Muscle of back (tissue), 13 donors: ENCODE data around the gene PPFIA1. TPM values are rescaled to one million over a fixed set of nuclear protein-coding genes. Genes with fewer than 3 reads are reported as not detected.

Source experiments
- DNase-seq, 3 donors: peaks; one replicate each; pipeline versions ENCODE4 v3.0.0 to v3.0.0-alpha.2; 2013
- long read RNA-seq, 9 donors: transcript quantifications; one replicate each; lab custom pipeline, GENCODE V29; 2026
- polyA plus RNA-seq, 10 donors: library from polyadenylated mRNA; unstranded; fragments of 120-200 nt; gene quantifications; one replicate each; pipeline ENCODE4 v1.2.1, GENCODE V29; 2013; ENCODE audit not compliant: insufficient read length in 10 of 10

PPFIA1 gene
- 10 to 100 TPM; 25.6 to 41.8 (median 32.3) TPM for polyA plus RNA-seq
- long read RNA-seq, donor 1, partial matches to known transcripts = 7 of 10 reads
- long read RNA-seq, donor 1, other reads (novel, unspliced or antisense) = 0 of 10 reads
- long read RNA-seq, donor 2, partial matches to known transcripts = 0 of 2 reads
- long read RNA-seq, donor 2, other reads (novel, unspliced or antisense) = 0 of 2 reads
- long read RNA-seq, donor 3 = 0 reads
- long read RNA-seq, donor 4, partial matches to known transcripts = 0 of 1 reads
- long read RNA-seq, donor 4, other reads (novel, unspliced or antisense) = 0 of 1 reads
- long read RNA-seq, donor 5, partial matches to known transcripts = 0 of 2 reads
- long read RNA-seq, donor 5, other reads (novel, unspliced or antisense) = 0 of 2 reads
- long read RNA-seq, donor 6, full-length matches to known transcripts = 3 of 3 reads
- long read RNA-seq, donor 6, partial matches to known transcripts = 0 of 3 reads
- long read RNA-seq, donor 6, other reads (novel, unspliced or antisense) = 0 of 3 reads
- long read RNA-seq, donor 7, partial matches to known transcripts = 0 of 2 reads
- long read RNA-seq, donor 7, other reads (novel, unspliced or antisense) = 0 of 2 reads
- long read RNA-seq, donor 8, partial matches to known transcripts = 0 of 1 reads
- long read RNA-seq, donor 8, other reads (novel, unspliced or antisense) = 0 of 1 reads
- long read RNA-seq, donor 9 = 0 reads

DNA sequence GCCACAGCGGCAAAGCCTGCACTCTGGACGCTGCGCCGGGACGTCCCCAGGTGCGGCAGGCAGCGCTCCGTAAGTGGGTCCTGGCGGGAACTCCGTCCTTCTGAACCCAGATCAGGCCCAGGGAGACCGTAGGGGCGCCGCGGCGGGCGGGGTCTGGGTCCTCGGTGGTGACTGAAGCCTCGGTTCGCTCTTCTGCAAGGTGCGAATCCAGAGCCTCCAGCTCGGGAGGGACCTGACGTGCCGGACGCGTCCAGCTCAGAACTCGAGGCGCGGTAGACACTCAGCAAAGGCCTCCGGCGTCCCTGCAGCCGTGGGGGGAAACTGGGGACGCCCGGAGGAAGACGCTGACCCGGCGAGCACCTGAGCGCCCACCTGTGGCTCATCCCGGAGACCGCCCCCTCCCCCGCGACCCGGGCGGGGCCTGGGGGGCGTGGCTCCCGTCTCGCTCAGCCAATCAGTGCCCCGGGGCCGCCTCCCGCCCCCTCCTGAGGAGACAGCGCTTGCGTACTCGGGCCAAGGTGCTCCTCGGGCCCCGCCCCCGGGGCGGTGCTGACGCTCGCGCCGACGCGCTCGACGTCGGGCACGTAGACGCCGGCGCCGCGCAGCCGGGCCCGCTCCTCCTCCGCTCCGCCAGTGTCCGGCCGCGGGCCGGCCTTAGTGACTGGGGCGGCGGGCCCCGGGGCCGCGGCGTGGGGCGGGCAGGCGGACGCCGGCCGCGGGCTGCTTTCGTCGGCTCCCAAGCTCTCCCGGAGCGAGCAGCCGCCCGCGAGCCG, at the start of gene PPFIA1:
Gene PPFIA1 (plus strand): TSS at position 587 of the 773 bp plus-strand sequence. CDS start 1,483 bp downstream, outside the sequence.
- peak; percentile 94 to 99 (median 98) for DNase-seq

DNA sequence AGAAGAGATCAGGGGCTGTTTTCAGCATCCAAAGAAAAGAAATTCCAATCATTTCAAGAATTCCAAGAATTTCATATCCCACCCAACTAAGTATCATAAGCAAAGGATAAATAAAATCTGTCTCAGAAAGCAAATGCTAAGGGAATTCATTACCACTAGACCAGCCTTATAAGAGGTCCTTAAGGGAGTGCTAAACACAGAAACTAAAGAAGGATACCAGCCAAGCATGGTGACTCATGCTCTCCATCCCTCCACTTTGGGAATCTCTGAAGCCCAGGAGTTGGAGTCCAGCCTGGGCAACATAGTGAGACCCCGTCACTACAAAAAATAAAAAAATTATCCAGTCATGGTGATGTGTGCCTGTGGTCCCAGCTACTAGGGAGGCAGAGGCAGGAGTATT, 49.6 kb upstream of the PPFIA1 start:
- DNase-seq = no peak

DNA sequence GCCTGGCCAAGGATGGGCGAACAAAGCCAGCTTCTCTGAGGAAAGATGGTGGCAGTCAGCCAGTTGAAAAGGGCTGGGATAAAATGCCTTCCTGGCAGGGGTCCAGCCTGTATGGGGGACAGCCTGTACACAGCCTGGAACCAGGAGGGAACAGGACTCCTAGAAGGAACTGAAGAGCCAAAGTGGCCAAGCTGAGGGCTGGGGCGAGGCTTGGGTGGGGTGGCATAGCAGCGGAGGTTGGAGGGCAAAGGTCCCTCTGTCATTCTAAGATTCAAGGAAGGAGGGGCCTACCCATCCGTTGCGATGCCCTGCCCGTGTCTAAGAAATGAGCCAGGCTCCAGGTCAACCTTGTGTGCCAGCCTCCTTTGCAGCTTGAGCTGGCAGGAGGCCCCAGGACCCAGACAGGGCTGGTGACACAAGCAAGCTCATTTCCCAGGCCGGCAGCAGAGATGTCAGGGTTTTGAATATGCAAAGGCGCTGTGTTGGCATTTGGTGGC, 44.8 kb upstream of the PPFIA1 start:
- no peak for DNase-seq

DNA sequence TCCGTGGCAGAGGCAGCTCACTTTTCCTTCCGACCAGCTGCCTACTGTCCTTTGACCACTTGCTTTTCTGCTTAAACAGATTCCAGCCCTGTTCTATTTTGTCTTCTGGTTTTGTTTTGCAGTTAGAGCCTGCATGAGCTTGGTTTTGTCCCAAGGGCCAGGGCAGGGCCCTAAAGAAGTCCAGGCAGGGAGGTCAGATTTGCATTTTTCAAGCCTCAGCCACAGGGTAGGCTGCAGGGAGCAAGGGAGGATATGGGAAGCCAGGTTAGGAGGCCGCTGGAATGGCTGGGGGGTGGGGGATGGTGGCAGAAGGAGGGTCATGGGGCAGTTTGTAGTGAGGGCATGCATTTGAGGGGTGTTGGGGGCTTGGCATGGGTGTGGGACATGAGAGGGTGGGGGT, 44.3 kb upstream of the PPFIA1 start:
- DNase-seq = no peak

DNA sequence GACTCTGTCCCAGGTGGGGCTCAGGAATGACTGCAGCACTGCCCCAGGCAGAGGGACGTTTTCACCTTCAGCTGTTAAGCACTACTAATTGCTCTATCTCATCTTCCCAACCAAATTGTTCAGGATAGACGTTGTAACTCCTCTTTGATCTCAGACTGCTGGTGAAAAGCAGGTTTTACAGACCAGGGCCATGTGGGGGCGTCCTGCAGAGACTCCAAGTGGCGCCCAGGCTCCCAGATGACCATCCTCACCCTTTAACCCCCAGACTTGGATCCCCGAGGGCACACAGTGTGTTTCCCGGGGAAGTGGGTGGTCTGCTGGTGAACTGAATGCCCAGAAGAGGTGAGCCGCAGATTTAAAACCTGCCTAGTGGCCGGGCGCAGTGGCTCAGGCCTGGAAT, 43.5 kb upstream of the PPFIA1 start:
- no peak for DNase-seq

DNA sequence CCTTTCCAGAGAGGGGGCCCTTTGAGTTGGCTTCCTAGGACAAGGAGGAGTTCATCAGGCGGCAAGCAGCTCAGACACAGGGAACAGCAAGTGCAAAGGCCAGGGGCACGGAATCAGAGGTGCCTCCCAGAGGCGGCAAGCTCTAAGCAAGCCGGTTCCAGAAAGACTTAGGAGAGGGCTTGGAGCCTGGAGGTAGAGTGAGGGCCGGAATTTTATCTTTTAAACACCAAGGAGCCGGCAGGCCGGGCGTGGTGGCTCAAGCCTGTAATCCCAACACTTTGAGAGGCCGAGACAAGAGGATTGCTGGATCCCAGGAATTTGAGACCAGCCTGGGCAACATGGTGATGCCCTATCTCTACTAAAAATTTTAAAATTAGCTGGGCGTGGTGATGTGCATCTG, 40.8 kb upstream of the PPFIA1 start:
- DNase-seq = no peak

DNA sequence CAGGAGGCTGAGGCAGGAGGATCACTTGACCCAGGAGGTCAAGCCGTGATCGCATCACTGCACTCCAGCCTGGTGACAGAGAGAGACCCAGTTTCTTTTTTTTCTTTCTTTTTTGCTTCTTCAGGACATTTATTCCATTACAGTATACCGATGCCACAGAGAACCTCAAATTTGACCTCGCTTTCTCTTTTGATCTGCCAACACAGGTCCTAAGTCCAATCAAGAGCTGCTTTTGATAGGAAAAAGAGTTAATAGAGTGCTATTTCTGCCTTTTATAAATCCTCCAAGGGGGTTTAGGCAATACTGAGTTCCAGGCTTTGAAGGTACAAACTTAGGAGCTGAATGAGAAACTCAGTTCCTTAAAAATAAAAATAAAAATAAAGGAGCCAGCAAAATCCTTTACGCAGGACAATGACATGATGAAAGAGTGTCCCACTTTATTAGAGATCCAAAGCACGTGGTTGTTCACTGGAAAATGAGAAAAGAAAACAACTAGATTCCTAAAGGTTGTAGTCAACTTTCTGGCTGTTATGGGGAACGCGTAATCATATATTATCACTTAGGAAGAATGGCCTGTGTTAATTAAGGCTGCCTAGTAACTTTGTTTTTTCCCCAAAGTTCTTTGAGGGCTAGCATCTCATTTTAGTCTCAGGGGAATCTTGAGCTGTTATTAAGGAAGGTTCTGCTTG, 40.2 kb upstream of the PPFIA1 start:
- no peak for DNase-seq

DNA sequence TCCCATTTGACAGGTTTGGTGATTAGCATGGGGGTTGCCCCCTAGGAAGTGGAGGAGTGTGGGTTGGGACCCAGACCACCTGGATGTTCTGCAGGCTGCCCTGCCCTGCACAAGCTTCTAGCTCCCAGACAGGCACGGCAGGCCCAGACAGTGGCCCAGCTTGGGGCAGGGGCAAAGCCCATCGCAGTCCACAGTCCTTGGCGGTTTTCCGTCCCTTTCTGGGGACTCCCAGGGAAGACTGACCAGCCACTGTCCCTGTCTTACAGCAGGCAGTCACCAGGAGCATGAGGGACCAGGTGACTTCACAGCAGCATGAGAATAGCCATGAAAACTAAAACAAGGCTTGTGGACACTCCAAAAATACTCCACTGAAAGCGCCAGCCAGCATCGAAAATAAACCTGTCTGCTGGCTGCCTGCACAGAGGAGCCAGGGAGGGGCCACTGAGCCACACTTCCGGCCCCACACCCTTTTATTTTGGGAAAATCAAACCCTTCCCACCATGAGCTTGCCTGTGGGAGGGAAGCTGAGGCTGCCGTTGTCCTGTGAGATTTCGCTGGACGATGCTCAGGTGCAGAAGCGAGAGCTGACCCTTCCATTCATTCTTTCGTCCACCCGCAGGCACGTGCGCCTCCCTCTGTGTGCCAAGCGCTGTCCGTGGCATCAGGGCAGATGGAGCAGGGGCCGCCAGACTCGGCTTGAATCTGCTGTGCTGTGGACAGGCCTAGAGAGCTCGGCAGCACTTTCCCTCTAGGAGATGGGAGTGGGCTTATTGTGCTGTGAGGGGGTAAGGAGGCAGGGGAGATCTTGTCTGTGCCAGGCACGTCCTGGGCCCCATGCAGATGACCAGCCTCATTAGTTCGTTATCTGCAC, 39.4 kb upstream of the PPFIA1 start:
- DNase-seq = no peak

DNA sequence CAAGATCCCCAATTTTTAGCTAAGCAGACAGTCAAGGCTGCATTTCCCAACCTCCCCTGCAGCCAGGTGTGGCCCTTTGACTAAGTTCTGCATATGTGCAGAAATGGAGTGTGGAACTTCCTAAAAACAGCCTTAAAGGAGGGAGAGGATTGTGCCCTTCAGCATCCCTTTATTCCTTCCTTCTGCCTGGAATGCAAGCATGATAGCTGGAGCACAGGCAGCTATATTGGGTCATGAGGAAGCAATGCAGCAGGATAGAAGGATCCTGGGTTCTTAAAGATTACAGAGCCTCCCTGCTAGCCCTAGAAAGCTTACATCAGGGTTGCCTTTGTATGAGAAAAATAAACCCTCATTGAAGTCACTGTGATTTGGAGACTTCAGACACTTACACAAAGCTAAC, 37.5 kb upstream of the PPFIA1 start:
- no peak for DNase-seq

DNA sequence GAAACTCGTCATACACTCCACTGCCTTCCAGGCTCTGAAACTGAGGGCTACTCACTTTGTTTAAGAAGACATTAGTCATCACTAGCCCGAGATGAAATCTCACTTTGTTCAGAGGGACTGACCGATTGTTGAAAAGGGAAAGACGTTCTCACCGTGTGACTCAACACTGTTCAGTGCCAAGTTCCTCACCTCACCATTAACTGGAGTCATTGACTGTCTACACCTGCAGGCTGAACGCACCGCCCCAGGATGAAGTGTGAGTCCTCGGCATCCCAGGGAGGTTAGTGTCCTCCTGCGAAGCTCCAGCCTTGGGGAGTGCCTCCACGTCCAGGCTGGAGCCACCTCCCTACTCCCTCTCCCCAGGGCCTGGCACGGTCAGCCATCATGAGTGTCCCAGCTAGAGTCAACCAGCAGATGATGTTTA, 37.0 kb upstream of the PPFIA1 start:
- DNase-seq = peak in 1 of 3 donors; percentile 15

DNA sequence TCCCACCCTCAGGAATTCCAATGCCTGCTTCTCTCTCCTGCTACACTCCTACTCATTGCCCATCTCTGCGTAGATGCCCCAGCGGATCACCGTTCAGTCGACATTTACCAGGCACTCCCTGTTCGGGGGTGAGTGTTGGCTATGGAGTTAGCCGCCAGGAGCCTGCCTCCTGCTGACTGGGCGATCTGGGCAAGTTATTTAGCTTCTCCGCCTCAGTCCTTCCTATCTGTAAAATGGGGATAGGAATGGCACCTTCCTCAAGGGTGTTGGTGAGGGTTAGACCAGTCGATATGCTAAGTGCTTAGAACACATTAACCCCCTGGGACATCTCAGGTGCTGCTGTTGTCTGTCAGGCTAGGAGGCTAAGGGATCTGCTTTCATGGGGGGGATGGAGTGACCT, 36.5 kb upstream of the PPFIA1 start:
- no peak for DNase-seq

DNA sequence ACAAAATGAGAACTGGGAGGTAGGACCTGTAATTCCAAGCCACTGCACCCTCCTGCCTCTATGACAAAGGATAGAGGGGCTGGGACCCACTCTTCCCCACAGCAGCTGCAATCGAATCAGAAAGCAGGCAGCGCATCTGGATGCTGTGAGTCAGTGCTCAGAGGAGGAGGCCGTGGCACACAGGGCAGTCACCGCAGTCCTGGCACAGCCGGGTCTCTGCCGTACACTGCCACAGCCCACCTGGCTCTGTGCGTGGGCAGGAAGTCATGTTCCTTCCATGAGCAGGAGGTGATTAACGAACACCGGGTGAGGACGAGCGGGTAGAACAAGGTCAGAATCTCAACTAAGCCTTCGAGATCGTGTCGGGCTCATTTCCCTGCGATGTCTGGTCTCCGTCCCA, 30.2 kb upstream of the PPFIA1 start:
- DNase-seq = no peak

DNA sequence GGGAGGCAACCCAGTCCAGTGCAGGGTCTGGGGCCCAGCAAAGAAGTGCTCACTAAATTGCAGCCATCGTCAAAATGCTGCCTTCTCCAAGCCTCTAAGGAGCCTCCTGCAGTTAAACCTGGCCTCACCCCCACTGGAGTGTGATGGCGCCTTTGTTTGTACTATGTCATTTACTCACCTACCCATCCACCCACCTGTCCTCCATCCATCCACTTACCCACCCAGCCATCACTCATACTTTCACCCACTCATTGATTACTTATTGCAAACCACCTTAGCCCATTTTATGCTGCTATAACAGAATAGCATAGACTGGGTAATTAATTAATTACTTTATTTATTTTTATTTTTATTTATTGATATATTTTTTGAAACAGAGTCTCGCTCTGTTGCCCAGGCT, 28.8 kb upstream of the PPFIA1 start:
- DNase-seq = no peak

DNA sequence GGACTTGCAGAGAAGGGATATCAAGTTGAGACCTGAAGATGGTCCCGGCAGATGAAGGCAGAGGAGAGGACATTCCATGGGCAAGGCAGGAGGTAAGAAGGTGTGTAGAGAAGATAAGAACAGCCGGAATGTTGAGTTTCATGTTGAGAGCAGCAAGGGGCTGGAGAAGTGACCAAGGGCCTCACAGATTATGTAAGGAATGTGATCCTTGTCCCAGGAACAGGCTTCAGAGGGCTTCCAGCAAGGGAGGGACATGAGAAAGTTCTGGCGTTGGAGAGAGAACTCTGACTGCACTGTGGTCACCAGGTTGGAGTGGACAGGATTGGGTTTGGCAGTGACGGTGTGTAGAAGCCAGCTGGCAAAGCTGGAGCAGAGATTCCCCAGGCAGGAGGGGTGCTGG, 27.6 kb upstream of the PPFIA1 start:
- DNase-seq = no peak

DNA sequence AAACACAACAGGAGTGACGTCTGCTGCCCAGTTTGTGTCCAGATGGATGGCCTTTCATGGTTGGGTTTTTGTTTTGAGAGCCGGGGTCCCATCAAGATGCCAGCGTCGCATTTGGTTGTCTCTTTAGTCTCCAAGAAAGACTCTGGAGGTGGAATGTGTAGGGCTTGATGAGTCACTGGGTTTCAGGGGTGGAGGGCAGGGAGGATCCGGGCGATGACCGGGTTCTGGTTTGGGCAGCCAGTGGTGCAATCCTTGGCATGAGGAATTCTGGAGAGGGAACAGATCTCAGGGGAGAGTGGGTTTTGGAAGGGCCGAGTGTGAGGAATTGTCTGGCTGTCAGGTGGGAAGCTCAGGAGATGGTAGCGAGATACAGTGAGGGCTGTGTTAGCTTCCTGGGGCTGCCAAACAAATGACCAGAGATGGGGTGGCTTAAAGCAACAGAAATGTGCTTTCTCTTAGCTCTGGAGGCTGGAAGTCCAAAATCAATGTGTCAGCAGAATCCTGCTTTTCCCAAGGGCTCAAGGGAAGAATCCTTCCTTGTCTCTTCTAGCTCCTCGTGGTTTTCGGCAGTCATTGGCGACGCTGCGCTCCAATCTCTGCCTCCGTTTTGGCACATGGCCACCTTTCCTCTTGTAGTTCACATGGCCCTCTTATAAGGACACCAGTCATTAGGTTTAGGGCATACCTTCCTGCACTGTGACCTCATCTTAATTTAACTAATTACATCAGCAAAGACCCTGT, 26.4 kb upstream of the PPFIA1 start:
- no peak for DNase-seq

DNA sequence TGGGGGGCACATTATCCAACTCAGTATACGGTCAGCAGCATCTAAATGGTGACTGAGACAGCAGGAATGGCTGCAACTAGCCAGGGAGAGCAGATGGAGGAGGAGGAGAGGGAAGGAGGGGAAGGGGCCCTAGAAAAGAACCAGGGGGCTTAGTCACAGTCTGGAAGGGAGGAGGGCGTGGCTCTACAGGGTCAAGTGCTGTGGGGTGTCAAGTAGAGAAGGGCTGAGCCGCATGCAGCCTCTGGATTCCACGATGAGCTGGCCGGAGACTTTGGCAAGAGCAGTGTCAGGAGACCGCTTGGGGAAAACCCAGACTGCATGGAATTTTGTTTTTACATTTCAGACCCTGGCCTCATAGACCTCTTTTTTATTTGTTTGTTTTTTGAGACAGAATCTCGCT, 25.8 kb upstream of the PPFIA1 start:
- peak in 2 of 3 donors; percentile 22 for DNase-seq

DNA sequence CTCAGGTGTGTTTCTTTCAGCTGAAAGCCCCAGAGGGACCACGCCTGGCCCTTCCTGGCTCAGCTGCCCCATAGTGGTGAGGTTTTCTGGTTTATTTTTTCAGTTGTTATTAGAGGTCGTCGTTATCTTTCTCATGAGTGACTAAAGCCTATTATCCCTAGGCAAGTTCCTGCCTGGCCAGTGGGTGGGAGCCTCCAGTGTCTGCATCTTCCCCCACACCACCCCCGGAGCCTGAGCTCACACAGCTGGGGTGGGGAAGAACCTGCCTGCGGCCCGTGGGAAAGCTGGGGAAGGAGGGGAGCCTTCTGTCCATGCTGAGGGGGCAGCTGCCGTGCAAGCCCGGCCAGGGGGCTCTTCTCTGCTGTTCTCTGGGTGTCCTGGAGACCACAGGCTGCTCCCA, 24.3 kb upstream of the PPFIA1 start:
- no peak for DNase-seq

DNA sequence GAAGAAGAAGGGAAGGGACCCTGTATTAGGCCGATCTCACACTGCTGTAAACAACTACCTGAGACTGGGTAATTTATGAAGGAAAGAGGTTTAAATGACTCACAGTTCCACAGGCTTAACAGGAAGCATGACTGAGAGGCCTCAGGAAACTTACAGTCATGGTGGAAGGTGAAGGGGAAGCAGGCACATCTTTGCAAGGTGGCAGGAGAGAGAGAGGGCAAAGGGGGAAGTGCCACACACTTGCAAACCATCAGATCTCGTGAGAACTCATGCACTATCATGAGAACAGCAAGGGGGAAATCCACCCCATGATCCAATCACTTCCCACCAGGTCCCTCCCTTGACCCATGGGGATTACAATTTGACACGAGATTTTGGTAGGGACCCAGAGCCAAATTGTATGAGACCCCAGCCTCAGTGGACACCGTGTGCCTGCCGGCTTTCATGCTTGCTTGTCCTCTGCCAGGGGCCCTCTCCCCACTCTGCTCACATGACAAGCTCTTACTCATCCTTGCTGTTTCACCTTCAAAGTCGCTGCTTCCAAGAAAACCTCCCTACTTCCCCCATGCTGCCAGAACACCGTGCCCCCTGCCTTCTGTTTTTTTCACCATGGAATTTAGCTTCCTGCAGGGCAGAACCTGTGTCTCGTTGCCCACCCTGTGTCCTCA, 23.3 kb upstream of the PPFIA1 start:
- no peak for DNase-seq

DNA sequence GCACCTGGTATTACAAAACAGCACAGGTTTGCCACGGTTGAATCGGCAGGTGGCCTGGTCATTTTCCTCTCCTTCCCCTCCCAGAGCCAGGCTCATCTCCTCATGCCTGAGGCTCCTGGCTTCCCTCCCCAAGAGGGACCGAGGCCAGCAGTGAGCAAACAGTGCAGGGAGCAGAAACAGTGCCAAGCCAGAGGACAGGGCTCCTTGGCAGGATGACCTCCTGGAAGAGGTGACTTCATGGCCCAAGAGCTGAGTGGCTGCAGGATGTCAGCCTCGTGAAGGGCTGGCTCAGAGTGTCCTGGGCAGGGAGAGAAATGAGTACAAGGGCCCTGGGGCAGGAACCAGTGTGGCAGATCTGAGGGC, 22.8 kb upstream of the PPFIA1 start:
- no peak for DNase-seq
